IMR-90 (cell line): Measurements from ENCODE around the gene UBE2QL1. TPM values are rescaled to one million over a fixed set of nuclear protein-coding genes. Genes with fewer than 3 reads are reported as not detected.

Source experiments
- ATAC-seq: fragments of 200-7000 bp; cut with Tn5 transposase; 2 replicates; pipeline ENCODE4 v1.9.1; 2020; ENCODE audit warnings: low read depth, mild to moderate bottlenecking, moderate library complexity
- BruUV-seq: library from RNA; stranded (reverse); fragments of 400-500 nt; replicated peaks from 2 replicates; lab custom pipeline; 2021; lab: Mats Ljungman, UMichigan
- CTCF ChIA-PET: fragments of 300-600 bp; formaldehyde crosslinking; extraction: SDS; loops from one replicate; lab custom pipeline; 2021; ENCODE audit warnings: antibody characterized with exemption; lab: Yijun Ruan, JAX
- POLR2A ChIA-PET: fragments of 300-600 bp; sonication (Branson Sonifier 250); formaldehyde crosslinking; loops from one replicate; lab custom pipeline; 2022; ENCODE audit warnings: antibody characterized with exemption; ENCODE audit not compliant: unreplicated experiment; lab: Charles Lee
- DNase-seq: peaks from one replicate; pipeline ENCODE4 v3.0.0; 2013
- H2AFZ ChIP-seq: replicated peaks from 2 replicates; pipeline ENCODE3; 2013; ENCODE audit warnings: low read length, mild to moderate bottlenecking; ENCODE audit not compliant: poor library complexity
- H2AK5ac ChIP-seq: 2 replicates; pipeline ENCODE4 v1.6.1; 2013; ENCODE audit warnings: low read depth, low read length, inconsistent platforms
- H2AK9ac ChIP-seq: replicated peaks from 2 replicates; pipeline ENCODE3; 2013; ENCODE audit warnings: mild to moderate bottlenecking, low read depth, low read length, moderate library complexity; ENCODE audit not compliant: poor library complexity
- H2BK120ac ChIP-seq: 2 replicates; pipeline ENCODE4 v1.6.1; 2013; ENCODE audit warnings: low read depth, low read length, inconsistent platforms
- H2BK15ac ChIP-seq: 3 replicates; pipeline ENCODE4 v1.6.1; 2013; ENCODE audit warnings: low read depth, low read length, inconsistent platforms
- H2BK20ac ChIP-seq: 2 replicates; pipeline ENCODE4 v1.6.1; 2013; ENCODE audit warnings: low read depth, mild to moderate bottlenecking, inconsistent platforms, low read length, moderate library complexity
- H2BK5ac ChIP-seq: 2 replicates; pipeline ENCODE4 v1.6.1; 2013; ENCODE audit warnings: mild to moderate bottlenecking, low read depth, low read length, inconsistent platforms; ENCODE audit not compliant: poor library complexity, severe bottlenecking
- H3K14ac ChIP-seq: replicated peaks from 2 replicates; pipeline ENCODE4 v1.6.1; 2013; ENCODE audit warnings: low read depth, low read length, inconsistent platforms
- H3K18ac ChIP-seq: 2 replicates; pipeline ENCODE4 v1.6.1; 2013; ENCODE audit warnings: low read depth, low read length, control low read depth
- H3K23ac ChIP-seq: 2 replicates; pipeline ENCODE4 v1.6.1; 2013; ENCODE audit warnings: low read depth, low read length, inconsistent platforms
- H3K27ac ChIP-seq: 2 replicates; pipeline ENCODE4 v1.5.1; 2013; ENCODE audit warnings: mild to moderate bottlenecking, control low read depth, low read length; ENCODE audit not compliant: insufficient read depth
- H3K27me3 ChIP-seq: 2 replicates; pipeline ENCODE4 v1.6.1; 2013; ENCODE audit warnings: low read length; ENCODE audit not compliant: control insufficient read depth, insufficient read depth
- H3K36me3 ChIP-seq: 2 replicates; pipeline ENCODE4 v1.6.1; 2013; ENCODE audit warnings: low read length, mixed read lengths; ENCODE audit not compliant: control insufficient read depth, insufficient read depth
- H3K4ac ChIP-seq: 2 replicates; pipeline ENCODE4 v1.6.1; 2013; ENCODE audit warnings: low read depth, low read length, inconsistent platforms
- H3K4me1 ChIP-seq: 2 replicates; pipeline ENCODE4 v1.6.1; 2013; ENCODE audit warnings: low read length, mixed read lengths; ENCODE audit not compliant: control insufficient read depth, insufficient read depth
- H3K4me2 ChIP-seq: 2 replicates; pipeline ENCODE4 v1.6.1; 2013; ENCODE audit warnings: low read depth, mild to moderate bottlenecking, control low read depth, low read length, moderate library complexity
- H3K4me3 ChIP-seq: 2 replicates; pipeline ENCODE4 v1.5.1; 2013; ENCODE audit warnings: low read depth, mild to moderate bottlenecking, control low read depth, low read length, moderate library complexity; ENCODE audit not compliant: insufficient read depth
- H3K56ac ChIP-seq: 2 replicates; pipeline ENCODE4 v1.6.1; 2013; ENCODE audit warnings: low read length, inconsistent platforms; ENCODE audit not compliant: insufficient read depth; ENCODE audit errors: extremely low read depth
- H3K79me1 ChIP-seq, 2 experiments: 2 replicates each; pipeline ENCODE4 v1.6.1; 2013; ENCODE audit warnings: low read length in 2 of 2, inconsistent platforms in 1 of 2, low read depth in 1 of 2
- H3K9ac ChIP-seq: 2 replicates; pipeline ENCODE4 v1.6.1; 2013; ENCODE audit warnings: low read depth, low read length, control low read depth
- H3K9me1 ChIP-seq: 2 replicates; pipeline ENCODE4 v1.6.1; 2013; ENCODE audit warnings: low read length, inconsistent platforms; ENCODE audit not compliant: insufficient read depth
- H3K9me3 ChIP-seq: 2 replicates; pipeline ENCODE4 v1.6.1; 2013; ENCODE audit warnings: low read length; ENCODE audit not compliant: control insufficient read depth, insufficient read depth
- H4K20me1 ChIP-seq: 2 replicates; pipeline ENCODE4 v1.6.1; 2013; ENCODE audit warnings: low read length, inconsistent platforms; ENCODE audit not compliant: insufficient read depth
- H4K5ac ChIP-seq: 2 replicates; pipeline ENCODE4 v1.6.1; 2013; ENCODE audit warnings: mild to moderate bottlenecking, low read depth, low read length, control low read depth
- H4K8ac ChIP-seq, 2 experiments: 2 replicates each; pipeline ENCODE4 v1.6.1; 2013; ENCODE audit warnings: low read depth in 2 of 2, low read length in 2 of 2, control low read depth in 1 of 2, inconsistent platforms in 1 of 2
- H4K91ac ChIP-seq: 2 replicates; pipeline ENCODE4 v1.6.1; 2013; ENCODE audit warnings: low read depth, low read length, inconsistent platforms; ENCODE audit not compliant: insufficient read depth
- CHD1 ChIP-seq: IDR thresholded peaks from 2 replicates; pipeline ENCODE4 v1.6.1; 2012; ENCODE audit warnings: low read depth, low read length, improper control_type of control experiment
- ELK1 ChIP-seq: fragments of 150-350 bp; IDR thresholded peaks from 2 replicates; pipeline ENCODE4 v1.6.1; 2016; ENCODE audit warnings: low read depth, mild to moderate bottlenecking, low read length, moderate library complexity, borderline replicate concordance
- FOS ChIP-seq: fragments of 150-350 bp; IDR thresholded peaks from 2 replicates; pipeline ENCODE4 v1.6.1; 2016; ENCODE audit warnings: low read depth, low read length
- MAFK ChIP-seq: IDR thresholded peaks from 2 replicates; pipeline ENCODE4 v1.6.1; 2012; ENCODE audit warnings: low read depth, low read length, improper control_type of control experiment
- MAZ ChIP-seq: IDR thresholded peaks from 2 replicates; pipeline ENCODE4 v1.6.1; 2012; ENCODE audit warnings: low read depth, mild to moderate bottlenecking, low read length, improper control_type of control experiment, moderate library complexity, borderline replicate concordance
- MXI1 ChIP-seq: IDR thresholded peaks from 2 replicates; pipeline ENCODE4 v1.6.1; 2012; ENCODE audit warnings: low read depth, mild to moderate bottlenecking, low read length, moderate library complexity, borderline replicate concordance
- NFE2L2 ChIP-seq: fragments of 150-350 bp; IDR thresholded peaks from 2 replicates; pipeline ENCODE4 v1.6.1; 2016; ENCODE audit warnings: low read depth, mild to moderate bottlenecking, low read length
- POLR2A ChIP-seq: IDR thresholded peaks from 2 replicates; pipeline ENCODE4 v1.6.1; 2012; ENCODE audit warnings: mild to moderate bottlenecking, low read depth, low read length
- RAD21 ChIP-seq: IDR thresholded peaks from 2 replicates; pipeline ENCODE4 v1.6.1; 2012; ENCODE audit warnings: low read length, improper control_type of control experiment
- RCOR1 ChIP-seq: IDR thresholded peaks from 2 replicates; pipeline ENCODE4 v1.6.1; 2012; ENCODE audit warnings: mild to moderate bottlenecking, low read length, improper control_type of control experiment; ENCODE audit not compliant: insufficient replicate concordance
- RFX5 ChIP-seq: IDR thresholded peaks from 2 replicates; pipeline ENCODE4 v1.8.0; 2012; ENCODE audit warnings: low read depth, mild to moderate bottlenecking, low read length, moderate library complexity
- SMC3 ChIP-seq: fragments of 150-350 bp; IDR thresholded peaks from 2 replicates; pipeline ENCODE4 v1.6.1; 2016; ENCODE audit warnings: low read depth, mild to moderate bottlenecking, antibody characterized with exemption, low read length, moderate library complexity
- WGBS, 2 experiments: methylation state at CpG; one replicate each; pipeline versions ENCODE4 v1.1.5 to v1.1.7; 2013; ENCODE audit warnings: missing lambda C conversion rate in 2 of 2; ENCODE audit not compliant: insufficient read length in 1 of 2; ENCODE audit errors: extremely low coverage in 2 of 2; 5-methylcytosine and 5-hydroxymethylcytosine counted together
- dilution Hi-C: fragments of 300-500 bp; cut with HindIII; formaldehyde crosslinking; loops from one replicate; pipeline ENCODE4 v1.14.3; 2018; ENCODE audit warnings: low sequenced_read_pairs; ENCODE audit not compliant: unreplicated experiment
- in situ Hi-C: fragments of 300-500 bp; cut with MboI; formaldehyde crosslinking; loops from 3 replicates; pipeline ENCODE4 v1.14.3; 2019; ENCODE audit warnings: low sequenced_read_pairs, inconsistent platforms, mixed read lengths
- intact Hi-C: fragments of 100-400 bp; cut with micrococcal nuclease; formaldehyde crosslinking; loops from 2 replicates; pipeline ENCODE4 v1.10.0; 2022
- polyA plus RNA-seq, 3 experiments: library from polyadenylated mRNA; depleted of rRNA; stranded (reverse); fragments of >200 nt; gene quantifications; 2 replicates each; pipeline ENCODE4 v1.2.3, GENCODE V29; 2012; ENCODE audit warnings: low replicate concordance in 1 of 3
- total RNA-seq: library from RNA; depleted of rRNA; stranded (reverse); fragments of >200 nt; gene quantifications from 2 replicates; pipeline ENCODE4 v1.2.3, GENCODE V29; 2012

UBE2QL1 gene
- total and polyA plus RNA-seq, 2 of the 4 experiments (the other 2 are of a cell fraction), result not detected

- Histone ChIP-seq H2AFZ (no peak overlapping the region), H3K9me1 (no peaks in the 10 kb centered on the region), H4K8ac (no peak overlapping the region), H2BK20ac (no peak overlapping the region), H4K20me1 (no peaks in the 10 kb centered on the region), H3K18ac (no peak overlapping the region), H3K4me1 (no peaks in the 10 kb centered on the region), H3K27me3 (no peaks in the 10 kb centered on the region), H3K9me3 (no peaks in the 10 kb centered on the region; the same call in 1 of the 2 replicates), H3K36me3 (no peaks in the 10 kb centered on the region), H2AK9ac (no peak overlapping the region), H2BK15ac (no peak overlapping the region), H3K4me3 (no peak overlapping the region), H2BK5ac (no peak overlapping the region), H3K4me2 (no peak overlapping the region), H2BK120ac (no peak overlapping the region), H3K23ac (no peak overlapping the region), H4K5ac (no peak overlapping the region), H3K27ac (no peak overlapping the region), H3K9ac (no peak overlapping the region), H3K14ac (no peak overlapping the region), H4K91ac (no peak overlapping the region), H2AK5ac (no peak overlapping the region), H3K4ac (no peak overlapping the region), H3K79me1 (no peaks in the 10 kb centered on the region), H3K56ac (no peak overlapping the region)
- POLR2A ChIA-PET, result no interaction called here
- dilution Hi-C loops, result no loop called here
- in situ Hi-C loops, result no loop called here
- no CpG with 5 or more reads among the region's 4 CpGs for WGBS, 2 experiments
- no peak for DNase-seq
- no peak for TF ChIP-seq ELK1
- TF ChIP-seq SMC3, result no peak
- no peak for TF ChIP-seq MAZ
- no peak for TF ChIP-seq RAD21
- no peak for TF ChIP-seq CHD1
- TF ChIP-seq RCOR1, result no peak
- no peak for TF ChIP-seq MAFK
- no peak for TF ChIP-seq NFE2L2
- TF ChIP-seq RFX5, result no peak
- TF ChIP-seq MXI1, result no peak
- TF ChIP-seq FOS, result no peak
- TF ChIP-seq POLR2A, result no peak
- ATAC-seq, result no peak
- BruUV-seq, result no TSS peak
- CTCF ChIA-PET, result no interaction called here
- intact Hi-C loops, result no loop called here
Observed at GRCh38 chr5:6502421-6502820, 53.8 kb downstream of the UBE2QL1 start.
